GM23248 (cell line): ENCODE measurements around the gene TIAM2.

Experiments used
- EZH2 ChIP-seq: fragments of 200-600 bp; sonication (generic); IDR thresholded peaks from 2 replicates; pipeline ENCODE4 v1.6.1; 2018; ENCODE audit warnings: antibody characterized with exemption, mild to moderate bottlenecking; ENCODE audit not compliant: insufficient read depth, poor library complexity, severe bottlenecking
- EZH2phosphoT487 ChIP-seq: fragments of 200-600 bp; sonication (generic); IDR thresholded peaks from 2 replicates; pipeline ENCODE4 v1.6.1; 2018; ENCODE audit warnings: antibody characterized with exemption, moderate library complexity, mild to moderate bottlenecking, low read depth; ENCODE audit not compliant: insufficient read depth

DNA sequence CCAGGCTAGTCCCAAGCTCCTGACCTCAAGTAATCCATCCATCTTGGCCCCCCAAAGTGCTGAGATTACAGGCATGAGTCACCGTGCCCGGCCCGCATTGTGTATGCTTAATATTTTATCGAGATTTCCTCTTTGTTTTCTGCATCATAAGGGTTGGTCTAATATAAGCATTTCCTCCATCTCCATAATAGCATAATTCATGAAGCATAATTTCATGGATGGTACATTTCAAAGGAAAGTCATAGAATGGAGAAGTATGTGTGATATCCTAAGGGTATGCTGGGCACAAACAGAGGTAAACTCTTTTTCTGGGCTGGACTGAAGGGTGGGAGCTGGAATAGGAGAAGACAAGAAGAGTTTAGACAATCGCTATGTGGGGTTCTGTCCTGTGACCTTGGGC is 17.5 kb upstream of the TIAM2 start:
- no peak for TF ChIP-seq EZH2phosphoT487
- no peak for TF ChIP-seq EZH2
